Heart right ventricle (tissue), 16 donors: ENCODE results near the gene FADD. TPM values are rescaled to one million over a fixed set of nuclear protein-coding genes. Genes with fewer than 3 reads are reported as not detected.

Experiments
- ATAC-seq, 8 donors: fragments of 200-7000 bp; cut with Tn5 transposase; one replicate each; pipeline ENCODE4 v1.9.1; 2020; ENCODE audit warnings: mild to moderate bottlenecking in 8 of 8, moderate library complexity in 8 of 8, moderate number of reproducible peaks in 1 of 8
- DNase-seq, 2 donors: peaks; one replicate each; pipeline ENCODE4 v3.0.0-alpha.2; 2020
- H3K27ac ChIP-seq, 10 donors: fragments of 200-600 bp; sonication (generic) in 2 of 10; one replicate each; pipeline versions ENCODE4 v1.5.0 to v1.8.0; 2020 to 2022; ENCODE audit warnings: mild to moderate bottlenecking in 3 of 10
- H3K27me3 ChIP-seq, 7 donors: fragments of 200-600 bp; one replicate each; pipeline ENCODE4 v1.8.0; 2021 to 2022; ENCODE audit warnings: mild to moderate bottlenecking in 2 of 7
- H3K36me3 ChIP-seq, 9 donors: fragments of 200-600 bp; sonication (generic) in 1 of 9; one replicate each; pipeline versions ENCODE4 v1.5.0 to v1.8.0; 2020 to 2022; ENCODE audit warnings: mild to moderate bottlenecking in 2 of 9
- H3K4me1 ChIP-seq, 9 donors: fragments of 200-600 bp; sonication (generic) in 1 of 9; one replicate each; pipeline versions ENCODE4 v1.5.0 to v1.8.0; 2020 to 2022; ENCODE audit warnings: mild to moderate bottlenecking in 4 of 9
- H3K4me3 ChIP-seq, 10 donors: fragments of 200-600 bp; sonication (generic) in 2 of 10; one replicate each; pipeline versions ENCODE4 v1.5.0 to v1.8.0; 2020 to 2022; ENCODE audit warnings: mild to moderate bottlenecking in 7 of 10, moderate library complexity in 2 of 10
- H3K9me3 ChIP-seq, 11 donors: fragments of 200-600 bp in 10 of 11; sonication (generic) in 2 of 11; one replicate each; pipeline versions ENCODE4 v1.5.0 to v1.8.0; 2013 to 2022; ENCODE audit warnings: mild to moderate bottlenecking in 2 of 11, control low read depth in 1 of 11, moderate library complexity in 1 of 11
- CTCF ChIP-seq, 9 donors: fragments of 200-600 bp; sonication (generic) in 2 of 9; IDR thresholded peaks; one replicate each; pipeline versions ENCODE4 v1.5.0 to v1.8.0; 2021 to 2022; ENCODE audit warnings: antibody characterized with exemption in 9 of 9, mild to moderate bottlenecking in 5 of 9, moderate library complexity in 1 of 9
- WGBS, 2 donors: extraction: QIAGEN DNeasy Blood & Tissue Kit; methylation state at CpG; one replicate each; pipeline ENCODE4 v1.1.7; 2013; ENCODE audit warnings: inconsistent platforms in 1 of 2; 5-methylcytosine and 5-hydroxymethylcytosine counted together
- intact Hi-C, 10 donors: fragments of 100-400 bp; cut with DNase I; formaldehyde crosslinking; loops; one replicate each; pipeline versions ENCODE4 v1.11.1 to v1.14.2; 2022
- polyA plus RNA-seq, 2 donors: library from polyadenylated mRNA; stranded (reverse); fragments of 200-250 nt; gene quantifications; one replicate each; pipeline ENCODE4 v1.2.3, GENCODE V29; 2013
- total RNA-seq, 10 donors: library from RNA; stranded (reverse); fragmentation: NEBNext Ultra II Directional in 3 of 10; extraction: Animal tissue kit (Norgen Biotek cat#: 25700) in 3 of 10; gene quantifications; one replicate each; pipeline versions ENCODE4 v1.2.1 to v1.2.4, GENCODE V29; 2021 to 2023
- donor health status: Arrhythmogenic right ventricular cardiomyopathy.
- donor health status: ischemic (EF 13 %, LVEDD 7.1; RV severe dilation, severe dysfunction).
- donor health status: healthy with polysubstance abuse.
- donor health status: DM: no; HTN: yes; CAD: no.
- donor health status: DM: no; HTN: no; CAD: no.
- donor health status: ischemic (EF 25% LVEDD 6.9; RV normal size, moderate dysfunction).
- donor health status: ischemic (EF 25% LVEDD 5.7; RV mildly dilated, moderate dysfunction).
- donor health status: healthy.
- donor health status: DM: yes; HTN: yes; CAD: no.
- donor health status: Ischemic cardiomyopathy.
- donor health status: ischemic (EF 35%, LVEDD 5.7; RV mildly dilated, moderate dysfunction).
- donor health status: nonischemic (EF 11% LVEDD 7.7; RV severe dilation, severe dysfunction).
- donor health status: DM: yes; HTN: yes; CAD: no.
- donor health status: PGD.
- donor health status: ischemic (EF 29% LVEDD 5.4; RV normal size, mild dysfunction).
- donor health status: nonischemic (EF 23%, LVEDD 6.1; RV moderate dilation, normal function).

FADD gene
- total and polyA plus RNA-seq, 12 donors, result 4.8 to 16.9 (median 9.0) TPM

GRCh38 chr11:70233962-70234361, 30.9 kb downstream of the FADD start:
- intact Hi-C loops, result no loop called here
- no peak for TF ChIP-seq CTCF (IDR thresholded peaks at IDR 0.05)
- DNase-seq (no peak), ATAC-seq (no peak)
- H3K9me3 ChIP-seq, result peaks cover 0 to 6% (median 0%) of the 10 kb centered on the region in 11 donors
- H3K27me3 ChIP-seq, result no peaks in the 10 kb centered on the region
- H3K4me3 ChIP-seq, result no peak overlapping the region
- H3K27ac ChIP-seq, result no peak overlapping the region
- H3K4me1 ChIP-seq, result peaks cover 0 to 15% (median 6%) of the 10 kb centered on the region in 9 donors
- WGBS, 2 donors, result 86 to 91% methylated on average over 9 of the region's 9 CpGs
- no peaks in the 10 kb centered on the region for H3K36me3 ChIP-seq

- DNase-seq (no peak), ATAC-seq (peak in 1 of 8 donors; percentile 28)
- TF ChIP-seq CTCF (IDR thresholded peaks at IDR 0.05), result no peak
- Histone ChIP-seq H3K36me3 (no peaks in the 10 kb centered on the region), H3K27me3 (peaks cover 0 to 11% (median 0%) of the 10 kb centered on the region in 7 donors), H3K4me3 (no peak overlapping the region), H3K9me3 (no peaks in the 10 kb centered on the region), H3K4me1 (no peaks in the 10 kb centered on the region), H3K27ac (no peak overlapping the region)
- WGBS, 2 donors, result 62 to 65% methylated on average over 16 of the region's 16 CpGs
- intact Hi-C loops, result no loop called here
Measured at GRCh38 chr11:70240337-70240736, 37.2 kb downstream of the FADD start.

- no peak overlapping the region for H3K27ac ChIP-seq
- H3K4me3 ChIP-seq, result no peak overlapping the region
- no peaks in the 10 kb centered on the region for H3K9me3 ChIP-seq
- H3K27me3 ChIP-seq, result peaks cover 0 to 11% (median 0%) of the 10 kb centered on the region in 7 donors
- WGBS, 2 donors, result 85% methylated on average over 3 of the region's 3 CpGs
- ATAC-seq, result no peak
- intact Hi-C loops, result no loop called here
- no peaks in the 10 kb centered on the region for H3K36me3 ChIP-seq
- no peak for DNase-seq
- no peak for TF ChIP-seq CTCF (IDR thresholded peaks at IDR 0.05)
- no peaks in the 10 kb centered on the region for H3K4me1 ChIP-seq
Measured at GRCh38 chr11:70241709-70242108, 38.6 kb downstream of the FADD start.

GRCh38 chr11:70242885-70243284, 39.8 kb downstream of the FADD start:
- H3K27ac ChIP-seq, result no peak overlapping the region
- ATAC-seq (no peak), DNase-seq (no peak)
- TF ChIP-seq CTCF (IDR thresholded peaks at IDR 0.05), result no peak
- H3K4me1 ChIP-seq, result peaks cover 0 to 4% (median 0%) of the 10 kb centered on the region in 9 donors
- intact Hi-C loops, result no loop called here
- H3K36me3 ChIP-seq, result no peaks in the 10 kb centered on the region
- 50 to 64% methylated on average over 4 of the region's 4 CpGs for WGBS, 2 donors
- no peak overlapping the region for H3K4me3 ChIP-seq
- H3K27me3 ChIP-seq, result peaks cover 0 to 11% (median 0%) of the 10 kb centered on the region in 7 donors
- H3K9me3 ChIP-seq, result no peaks in the 10 kb centered on the region
